ENCODE data around the gene CDH13. TPM values are rescaled to one million over a fixed set of nuclear protein-coding genes. Genes with fewer than 3 reads are reported as not detected.
"Not testable (repeated sequence)": the region's sequence is repeated elsewhere in the genome, so short reads cannot be mapped to it uniquely, and the experiment has no call there.

Gene CDH13
- total and polyA plus RNA-seq, 10 of the 15 experiments (the other 5 are each of a cell fraction or from before 2014, with no cell fraction given) = under 0.01 to 0.05 TPM; not detected in 8

DNA sequence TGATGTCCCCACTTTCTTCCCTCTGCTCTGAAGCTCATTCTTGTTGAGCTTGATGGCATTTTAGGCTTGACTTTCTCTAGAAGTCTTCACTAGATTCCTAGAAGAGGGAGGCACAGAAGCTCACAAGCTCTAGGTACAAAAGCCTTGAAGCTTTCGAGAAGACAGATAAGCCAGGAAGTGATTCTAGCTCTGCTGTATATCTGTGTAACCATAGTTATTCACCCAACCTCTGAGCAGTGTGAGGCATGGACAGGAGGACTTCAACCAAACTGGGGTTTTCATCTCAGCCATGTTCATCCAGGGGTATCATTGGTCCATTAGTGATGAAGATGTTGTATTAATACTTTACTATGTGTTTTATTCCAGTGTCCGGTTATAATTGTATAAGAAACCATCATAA is 299.7 kb downstream of the CDH13 start (continued):
- TF ChIP-seq, protein P1, sequence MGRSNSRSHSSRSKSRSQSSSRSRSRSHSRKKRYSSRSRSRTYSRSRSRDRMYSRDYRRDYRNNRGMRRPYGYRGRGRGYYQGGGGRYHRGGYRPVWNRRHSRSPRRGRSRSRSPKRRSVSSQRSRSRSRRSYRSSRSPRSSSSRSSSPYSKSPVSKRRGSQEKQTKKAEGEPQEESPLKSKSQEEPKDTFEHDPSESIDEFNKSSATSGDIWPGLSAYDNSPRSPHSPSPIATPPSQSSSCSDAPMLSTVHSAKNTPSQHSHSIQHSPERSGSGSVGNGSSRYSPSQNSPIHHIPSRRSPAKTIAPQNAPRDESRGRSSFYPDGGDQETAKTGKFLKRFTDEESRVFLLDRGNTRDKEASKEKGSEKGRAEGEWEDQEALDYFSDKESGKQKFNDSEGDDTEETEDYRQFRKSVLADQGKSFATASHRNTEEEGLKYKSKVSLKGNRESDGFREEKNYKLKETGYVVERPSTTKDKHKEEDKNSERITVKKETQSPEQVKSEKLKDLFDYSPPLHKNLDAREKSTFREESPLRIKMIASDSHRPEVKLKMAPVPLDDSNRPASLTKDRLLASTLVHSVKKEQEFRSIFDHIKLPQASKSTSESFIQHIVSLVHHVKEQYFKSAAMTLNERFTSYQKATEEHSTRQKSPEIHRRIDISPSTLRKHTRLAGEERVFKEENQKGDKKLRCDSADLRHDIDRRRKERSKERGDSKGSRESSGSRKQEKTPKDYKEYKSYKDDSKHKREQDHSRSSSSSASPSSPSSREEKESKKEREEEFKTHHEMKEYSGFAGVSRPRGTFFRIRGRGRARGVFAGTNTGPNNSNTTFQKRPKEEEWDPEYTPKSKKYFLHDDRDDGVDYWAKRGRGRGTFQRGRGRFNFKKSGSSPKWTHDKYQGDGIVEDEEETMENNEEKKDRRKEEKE (IDR thresholded peaks at IDR 0.05) = no peak
- TF ChIP-seq NFIC (IDR thresholded peaks at IDR 0.05; ENCODE audit: low read depth, low read length) (no peak), FOXK2 (IDR thresholded peaks at IDR 0.05) (no peak), EP300 (IDR thresholded peaks at IDR 0.05; ENCODE audit: borderline replicate concordance in 1 of 2, control insufficient read depth in 1 of 2, low read depth in 2 of 2, low read length in 2 of 2) (no peak), KLF5 (IDR thresholded peaks at IDR 0.05; ENCODE audit: partially characterized antibody) (no peak), SMAD1 (IDR thresholded peaks at IDR 0.05; ENCODE audit: low read depth, partially characterized antibody) (no peak), ZNF384 (IDR thresholded peaks at IDR 0.05; ENCODE audit: borderline replicate concordance, low read depth, low read length) (no peak)
- TF ChIP-seq, protein P2, sequence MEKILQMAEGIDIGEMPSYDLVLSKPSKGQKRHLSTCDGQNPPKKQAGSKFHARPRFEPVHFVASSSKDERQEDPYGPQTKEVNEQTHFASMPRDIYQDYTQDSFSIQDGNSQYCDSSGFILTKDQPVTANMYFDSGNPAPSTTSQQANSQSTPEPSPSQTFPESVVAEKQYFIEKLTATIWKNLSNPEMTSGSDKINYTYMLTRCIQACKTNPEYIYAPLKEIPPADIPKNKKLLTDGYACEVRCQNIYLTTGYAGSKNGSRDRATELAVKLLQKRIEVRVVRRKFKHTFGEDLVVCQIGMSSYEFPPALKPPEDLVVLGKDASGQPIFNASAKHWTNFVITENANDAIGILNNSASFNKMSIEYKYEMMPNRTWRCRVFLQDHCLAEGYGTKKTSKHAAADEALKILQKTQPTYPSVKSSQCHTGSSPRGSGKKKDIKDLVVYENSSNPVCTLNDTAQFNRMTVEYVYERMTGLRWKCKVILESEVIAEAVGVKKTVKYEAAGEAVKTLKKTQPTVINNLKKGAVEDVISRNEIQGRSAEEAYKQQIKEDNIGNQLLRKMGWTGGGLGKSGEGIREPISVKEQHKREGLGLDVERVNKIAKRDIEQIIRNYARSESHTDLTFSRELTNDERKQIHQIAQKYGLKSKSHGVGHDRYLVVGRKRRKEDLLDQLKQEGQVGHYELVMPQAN (conservative IDR thresholded peaks at IDR 0.05) = no peak
- TF ChIP-seq, protein P3, sequence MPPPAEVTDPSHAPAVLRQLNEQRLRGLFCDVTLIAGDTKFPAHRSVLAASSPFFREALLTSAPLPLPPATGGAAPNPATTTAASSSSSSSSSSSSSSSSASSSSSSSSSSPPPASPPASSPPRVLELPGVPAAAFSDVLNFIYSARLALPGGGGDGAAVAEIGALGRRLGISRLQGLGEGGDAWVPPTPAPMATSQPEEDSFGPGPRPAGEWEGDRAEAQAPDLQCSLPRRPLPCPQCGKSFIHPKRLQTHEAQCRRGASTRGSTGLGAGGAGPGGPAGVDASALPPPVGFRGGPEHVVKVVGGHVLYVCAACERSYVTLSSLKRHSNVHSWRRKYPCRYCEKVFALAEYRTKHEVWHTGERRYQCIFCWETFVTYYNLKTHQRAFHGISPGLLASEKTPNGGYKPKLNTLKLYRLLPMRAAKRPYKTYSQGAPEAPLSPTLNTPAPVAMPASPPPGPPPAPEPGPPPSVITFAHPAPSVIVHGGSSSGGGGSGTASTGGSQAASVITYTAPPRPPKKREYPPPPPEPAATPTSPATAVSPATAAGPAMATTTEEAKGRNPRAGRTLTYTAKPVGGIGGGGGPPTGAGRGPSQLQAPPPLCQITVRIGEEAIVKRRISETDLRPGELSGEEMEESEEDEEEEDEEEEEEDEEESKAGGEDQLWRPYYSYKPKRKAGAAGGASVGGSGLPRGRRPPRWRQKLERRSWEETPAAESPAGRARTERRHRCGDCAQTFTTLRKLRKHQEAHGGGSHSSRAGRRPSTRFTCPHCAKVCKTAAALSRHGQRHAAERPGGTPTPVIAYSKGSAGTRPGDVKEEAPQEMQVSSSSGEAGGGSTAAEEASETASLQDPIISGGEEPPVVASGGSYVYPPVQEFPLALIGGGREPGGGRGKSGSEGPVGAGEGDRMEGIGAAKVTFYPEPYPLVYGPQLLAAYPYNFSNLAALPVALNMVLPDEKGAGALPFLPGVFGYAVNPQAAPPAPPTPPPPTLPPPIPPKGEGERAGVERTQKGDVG (CRISPR knock-in tag; IDR thresholded peaks at IDR 0.05) = no peak
- TF ChIP-seq, protein P4, sequence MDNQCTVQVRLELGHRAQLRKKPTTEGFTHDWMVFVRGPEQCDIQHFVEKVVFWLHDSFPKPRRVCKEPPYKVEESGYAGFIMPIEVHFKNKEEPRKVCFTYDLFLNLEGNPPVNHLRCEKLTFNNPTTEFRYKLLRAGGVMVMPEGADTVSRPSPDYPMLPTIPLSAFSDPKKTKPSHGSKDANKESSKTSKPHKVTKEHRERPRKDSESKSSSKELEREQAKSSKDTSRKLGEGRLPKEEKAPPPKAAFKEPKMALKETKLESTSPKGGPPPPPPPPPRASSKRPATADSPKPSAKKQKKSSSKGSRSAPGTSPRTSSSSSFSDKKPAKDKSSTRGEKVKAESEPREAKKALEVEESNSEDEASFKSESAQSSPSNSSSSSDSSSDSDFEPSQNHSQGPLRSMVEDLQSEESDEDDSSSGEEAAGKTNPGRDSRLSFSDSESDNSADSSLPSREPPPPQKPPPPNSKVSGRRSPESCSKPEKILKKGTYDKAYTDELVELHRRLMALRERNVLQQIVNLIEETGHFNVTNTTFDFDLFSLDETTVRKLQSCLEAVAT (IDR thresholded peaks at IDR 0.05) = no peak
- TF ChIP-seq, protein P5, sequence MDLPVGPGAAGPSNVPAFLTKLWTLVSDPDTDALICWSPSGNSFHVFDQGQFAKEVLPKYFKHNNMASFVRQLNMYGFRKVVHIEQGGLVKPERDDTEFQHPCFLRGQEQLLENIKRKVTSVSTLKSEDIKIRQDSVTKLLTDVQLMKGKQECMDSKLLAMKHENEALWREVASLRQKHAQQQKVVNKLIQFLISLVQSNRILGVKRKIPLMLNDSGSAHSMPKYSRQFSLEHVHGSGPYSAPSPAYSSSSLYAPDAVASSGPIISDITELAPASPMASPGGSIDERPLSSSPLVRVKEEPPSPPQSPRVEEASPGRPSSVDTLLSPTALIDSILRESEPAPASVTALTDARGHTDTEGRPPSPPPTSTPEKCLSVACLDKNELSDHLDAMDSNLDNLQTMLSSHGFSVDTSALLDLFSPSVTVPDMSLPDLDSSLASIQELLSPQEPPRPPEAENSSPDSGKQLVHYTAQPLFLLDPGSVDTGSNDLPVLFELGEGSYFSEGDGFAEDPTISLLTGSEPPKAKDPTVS (IDR thresholded peaks at IDR 0.05; ENCODE audit: low read depth, low read length) = no peak

DNA sequence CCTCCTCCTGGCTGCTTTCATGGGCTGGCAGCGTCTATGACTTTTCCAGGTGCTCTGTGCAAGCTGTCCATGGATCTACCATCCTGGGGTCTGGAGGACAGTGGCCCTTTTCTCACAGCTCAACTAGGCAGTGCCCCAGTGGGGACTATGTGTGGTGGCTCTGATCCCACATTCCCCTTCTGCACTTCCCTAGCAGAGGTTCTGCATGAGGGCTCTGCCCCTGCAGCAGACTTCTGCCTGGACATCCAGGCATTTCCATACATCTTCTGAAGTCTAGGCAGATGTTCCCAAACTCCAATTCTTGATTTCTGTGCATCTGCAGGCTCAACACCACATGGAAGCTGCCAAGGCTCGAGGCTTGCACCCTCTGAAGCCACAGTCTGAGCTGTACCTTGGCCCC is 307.2 kb downstream of the CDH13 start:
- H3K9me3 ChIP-seq (replicated peaks; ENCODE audit: control insufficient read depth, insufficient read depth, low read length); CTCF ChIA-PET: not testable (repeated sequence)
- 2% methylated on average over 2 of the region's 2 CpGs for WGBS (ENCODE audit: insufficient coverage, insufficient replicate concordance, low lambda C conversion rate, missing lambda C conversion rate)

More for the DNA sequence above, 307.2 kb downstream of the CDH13 start:
- in situ Hi-C loops (cut with MboI); H3K36me3 ChIP-seq (ENCODE audit: control insufficient read depth in 2 of 2, insufficient read depth in 2 of 2, low read length in 1 of 2); H3K4me2 ChIP-seq (ENCODE audit: control insufficient read depth, insufficient read depth); H3K4me3 ChIP-seq; H3K79me2 ChIP-seq (ENCODE audit: control insufficient read depth, insufficient read depth, low read length); H4K20me1 ChIP-seq (ENCODE audit: control insufficient read depth, insufficient read depth); intact Hi-C loops (cut with micrococcal nuclease; ENCODE audit: unreplicated experiment); DNase-seq (ENCODE audit: low read depth, low spot score); H3K27me3 ChIP-seq (replicated peaks in 1 of 2; ENCODE audit: control insufficient read depth in 2 of 2, insufficient read depth in 2 of 2, low read length in 1 of 2); BruUV-seq (replicated peaks); H3K27ac ChIP-seq (ENCODE audit: control insufficient read depth, insufficient read depth); RAD21 ChIA-PET (ENCODE audit: unreplicated experiment); POLR2A ChIA-PET; FAIRE-seq; SMC1A ChIA-PET (ENCODE audit: uncharacterized antibody, unreplicated experiment); H3K4me1 ChIP-seq (ENCODE audit: control insufficient read depth, insufficient read depth, low read length); ATAC-seq; H3K9ac ChIP-seq (ENCODE audit: control insufficient read depth, insufficient read depth, low read length); H2AFZ ChIP-seq (ENCODE audit: control insufficient read depth, low read depth, low read length): not testable (repeated sequence)
